ENCODE results near the gene RENBP.

The RENBP gene

GRCh38 chrX:153957224-153957623 lies 12.8 kb upstream of the RENBP start:
- H3K9me3 ChIP-seq, result no peaks in the 10 kb centered on the region
- no peak overlapping the region for H3K4me3 ChIP-seq (ENCODE audit: low read depth, low read length)
- TF ChIP-seq, protein P1, sequence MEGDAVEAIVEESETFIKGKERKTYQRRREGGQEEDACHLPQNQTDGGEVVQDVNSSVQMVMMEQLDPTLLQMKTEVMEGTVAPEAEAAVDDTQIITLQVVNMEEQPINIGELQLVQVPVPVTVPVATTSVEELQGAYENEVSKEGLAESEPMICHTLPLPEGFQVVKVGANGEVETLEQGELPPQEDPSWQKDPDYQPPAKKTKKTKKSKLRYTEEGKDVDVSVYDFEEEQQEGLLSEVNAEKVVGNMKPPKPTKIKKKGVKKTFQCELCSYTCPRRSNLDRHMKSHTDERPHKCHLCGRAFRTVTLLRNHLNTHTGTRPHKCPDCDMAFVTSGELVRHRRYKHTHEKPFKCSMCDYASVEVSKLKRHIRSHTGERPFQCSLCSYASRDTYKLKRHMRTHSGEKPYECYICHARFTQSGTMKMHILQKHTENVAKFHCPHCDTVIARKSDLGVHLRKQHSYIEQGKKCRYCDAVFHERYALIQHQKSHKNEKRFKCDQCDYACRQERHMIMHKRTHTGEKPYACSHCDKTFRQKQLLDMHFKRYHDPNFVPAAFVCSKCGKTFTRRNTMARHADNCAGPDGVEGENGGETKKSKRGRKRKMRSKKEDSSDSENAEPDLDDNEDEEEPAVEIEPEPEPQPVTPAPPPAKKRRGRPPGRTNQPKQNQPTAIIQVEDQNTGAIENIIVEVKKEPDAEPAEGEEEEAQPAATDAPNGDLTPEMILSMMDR (IDR thresholded peaks at IDR 0.05; ENCODE audit: low read depth, low read length), result no peak
- peaks cover 99% of the 10 kb centered on the region for H3K36me3 ChIP-seq
- DNase-seq, result no peak
- no peaks in the 10 kb centered on the region for H3K27me3 ChIP-seq
- H3K4me1 ChIP-seq, result peaks cover 4% of the 10 kb centered on the region; the same call in 1 of the 2 replicates

GRCh38 chrX:153956044-153956907 lies 11.8 kb upstream of the RENBP start:
- no peak for DNase-seq
- no peaks in the 10 kb centered on the region for H3K9me3 ChIP-seq
- no peaks in the 10 kb centered on the region for H3K27me3 ChIP-seq
- no peak overlapping the region for H3K4me3 ChIP-seq (ENCODE audit: low read depth, low read length)
- peaks cover 99% of the 10 kb centered on the region for H3K36me3 ChIP-seq
- TF ChIP-seq, protein P1 (IDR thresholded peaks at IDR 0.05; ENCODE audit: low read depth, low read length), result no peak
- peaks cover 4% of the 10 kb centered on the region; the same call in 1 of the 2 replicates for H3K4me1 ChIP-seq

- H3K4me3 ChIP-seq (ENCODE audit: low read depth, low read length), result no peak overlapping the region
- peaks cover 100% of the 10 kb centered on the region for H3K36me3 ChIP-seq
- peaks cover 4% of the 10 kb centered on the region; the same call in 1 of the 2 replicates for H3K4me1 ChIP-seq
- H3K27me3 ChIP-seq, result no peaks in the 10 kb centered on the region
- DNase-seq, result no peak
- TF ChIP-seq, protein P1 (IDR thresholded peaks at IDR 0.05; ENCODE audit: low read depth, low read length), result no peak
- no peaks in the 10 kb centered on the region for H3K9me3 ChIP-seq
Observed at GRCh38 chrX:153955228-153955732, 10.8 kb upstream of the RENBP start.

DNA sequence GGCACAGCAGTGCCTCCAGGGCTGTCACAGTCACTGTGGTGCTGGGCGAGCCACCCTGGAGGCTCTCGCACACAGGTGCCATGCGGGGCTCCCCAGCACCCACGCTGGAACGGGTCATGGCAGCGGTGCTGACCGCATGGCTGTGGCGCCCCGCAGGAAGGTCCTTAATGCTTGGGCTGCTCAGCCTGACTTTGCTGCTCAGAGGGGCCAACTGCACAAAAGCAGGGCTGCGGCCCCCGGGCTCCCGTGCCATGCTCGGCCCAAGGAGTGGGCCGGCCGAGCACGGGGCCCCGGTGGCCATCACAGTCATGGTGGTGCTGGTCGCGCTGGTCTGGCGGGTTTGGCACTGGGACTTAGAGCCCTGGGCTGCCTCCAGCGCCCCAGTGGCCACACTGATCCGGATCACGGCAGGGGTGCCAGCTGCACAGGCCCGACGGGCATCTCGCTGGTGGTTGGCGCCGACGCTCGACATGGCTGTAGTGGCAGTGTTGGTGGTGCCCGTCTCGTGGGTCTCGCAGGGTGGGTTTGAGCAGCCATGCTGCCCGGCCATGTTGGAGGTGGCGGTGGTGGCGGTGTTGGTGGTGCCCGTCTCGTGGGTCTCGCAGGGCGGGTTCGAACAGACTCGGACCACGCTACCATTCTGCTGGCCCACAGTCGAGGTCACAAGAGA lies 10.2 kb upstream of the RENBP start:
- Histone ChIP-seq H3K4me1 (peaks cover 4% of the 10 kb centered on the region; the same call in 1 of the 2 replicates), H3K4me3 (ENCODE audit: low read depth, low read length) (no peak overlapping the region), H3K36me3 (peaks cover 100% of the 10 kb centered on the region), H3K9me3 (no peaks in the 10 kb centered on the region), H3K27me3 (no peaks in the 10 kb centered on the region)
- no peak for DNase-seq
- TF ChIP-seq, protein P1 (IDR thresholded peaks at IDR 0.05; ENCODE audit: low read depth, low read length), result no peak

DNA sequence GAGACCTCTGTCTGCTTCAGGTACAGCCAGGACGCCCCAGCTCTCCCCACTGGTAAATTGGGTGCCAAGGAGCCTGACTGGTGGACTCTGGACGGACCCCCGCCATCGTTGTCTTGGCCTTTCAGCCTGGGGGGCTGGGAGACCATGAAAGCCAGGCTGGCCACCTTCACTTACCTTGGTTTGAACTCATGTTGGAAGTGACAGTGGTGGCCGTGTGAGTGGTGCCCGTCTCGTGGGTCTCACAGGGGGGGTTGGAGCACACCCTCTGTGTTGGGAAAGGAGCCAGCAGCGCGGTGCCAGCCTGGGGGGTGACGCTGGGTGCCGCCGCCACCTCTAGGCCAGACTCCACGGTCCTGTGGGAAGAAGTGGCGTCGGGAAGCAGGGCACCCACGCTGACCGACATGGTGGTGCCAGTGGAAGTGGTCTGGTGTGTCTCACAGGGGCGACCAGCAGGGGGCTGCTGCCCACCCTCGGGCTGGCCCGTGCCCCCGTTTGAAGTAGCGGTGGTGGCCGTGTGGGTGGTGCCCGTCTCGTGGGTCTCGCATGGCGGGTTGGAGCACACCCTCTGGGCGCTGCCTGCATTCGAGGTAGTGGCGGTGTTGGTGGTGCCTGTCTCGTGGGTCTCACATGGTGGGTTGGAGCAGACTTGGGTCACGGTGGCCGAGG lies 9.6 kb upstream of the RENBP start:
- no peak for DNase-seq
- Histone ChIP-seq H3K4me3 (ENCODE audit: low read depth, low read length) (no peak overlapping the region), H3K4me1 (peaks cover 4% of the 10 kb centered on the region), H3K9me3 (no peaks in the 10 kb centered on the region), H3K27me3 (no peaks in the 10 kb centered on the region), H3K36me3 (peaks cover 98% of the 10 kb centered on the region)
- TF ChIP-seq, protein P1 (IDR thresholded peaks at IDR 0.05; ENCODE audit: low read depth, low read length), result 0 out of 2 replicates have a peak, but pooled peaks have one; percentile 11
